Stimulated activated CD4-positive, alpha-beta T cell treated with anti-CD3 and anti-CD28 coated beads, Interleukin-15, amount 100 ng/mL, for 1 hour (primary cell): Measurements from ENCODE around the gene KRT34.
"Not testable (repeated sequence)": the region's sequence is repeated elsewhere in the genome, so short reads cannot be mapped to it uniquely, and the experiment has no call there.

Source experiments
- DNase-seq, 2 donors: peaks; one replicate each; pipeline ENCODE4 v3.0.0-alpha.2; 2020; ENCODE audit warnings: low read depth in 1 of 2, low spot score in 1 of 2

The KRT34 gene

DNA sequence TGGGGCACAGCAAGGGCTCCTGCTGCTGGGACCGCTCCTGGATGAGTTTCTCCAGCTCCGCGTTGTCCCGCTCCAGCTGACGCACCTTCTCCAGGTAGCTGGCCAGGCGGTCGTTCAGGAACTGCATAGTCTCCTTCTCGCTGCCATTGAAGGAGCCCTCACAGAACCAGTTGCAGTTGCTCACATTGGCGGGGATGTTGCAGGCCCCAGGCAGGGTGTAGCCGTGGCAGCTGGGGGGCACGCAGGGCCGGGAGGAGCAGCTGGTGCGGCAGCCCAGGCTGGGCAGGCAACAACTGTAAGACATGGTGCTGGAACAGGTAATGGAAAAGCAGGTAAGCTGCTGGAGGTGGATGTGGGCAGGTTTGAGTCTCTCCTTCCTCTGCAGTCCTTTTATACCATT, at the start of gene KRT34:
Gene KRT34 (minus strand): TSS at position 364 of the 400 bp plus-strand sequence. CDS start 60 bp downstream, at position 304.
- DNase-seq, result not testable (repeated sequence)

DNA sequence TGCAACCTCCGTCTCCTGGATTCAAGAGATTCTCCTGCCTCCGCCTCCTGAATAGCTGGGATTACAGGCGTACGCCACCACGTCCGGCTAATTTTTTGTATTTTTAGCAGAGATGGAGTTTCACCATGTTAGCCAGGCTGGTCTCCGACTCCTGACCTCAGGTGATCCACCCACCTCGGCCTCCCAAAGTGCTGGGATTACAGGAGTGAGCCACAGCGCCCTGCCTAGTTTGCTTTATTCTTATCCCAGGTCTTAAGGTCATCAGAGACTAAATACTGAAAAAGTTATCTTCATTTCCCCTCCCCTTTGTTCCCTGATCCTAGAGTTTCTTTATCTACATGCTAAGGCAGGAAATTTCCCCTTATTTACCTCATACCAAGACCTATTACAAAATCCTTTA, 48.3 kb upstream of the KRT34 start:
- DNase-seq, result not testable (repeated sequence)

DNA sequence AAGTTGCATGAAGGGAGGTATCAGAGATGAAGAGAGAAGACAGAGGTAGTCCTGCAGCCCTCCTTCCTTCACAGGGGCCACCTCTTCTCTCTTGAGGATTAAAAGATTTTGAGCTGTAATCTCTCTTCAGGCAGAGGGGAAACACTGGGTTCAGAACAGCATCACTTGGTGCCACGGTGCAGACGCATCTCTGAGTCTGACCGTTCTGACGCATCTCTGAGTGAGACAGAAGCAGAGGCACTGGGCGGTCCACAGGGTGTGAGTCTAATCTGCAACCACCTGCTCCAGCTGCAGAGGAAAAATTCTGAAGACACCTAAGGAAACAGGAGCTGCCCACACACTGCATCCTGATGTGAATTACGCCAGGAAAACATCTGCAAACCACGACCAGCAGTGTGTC, 47.6 kb upstream of the KRT34 start:
- no peak for DNase-seq

DNA sequence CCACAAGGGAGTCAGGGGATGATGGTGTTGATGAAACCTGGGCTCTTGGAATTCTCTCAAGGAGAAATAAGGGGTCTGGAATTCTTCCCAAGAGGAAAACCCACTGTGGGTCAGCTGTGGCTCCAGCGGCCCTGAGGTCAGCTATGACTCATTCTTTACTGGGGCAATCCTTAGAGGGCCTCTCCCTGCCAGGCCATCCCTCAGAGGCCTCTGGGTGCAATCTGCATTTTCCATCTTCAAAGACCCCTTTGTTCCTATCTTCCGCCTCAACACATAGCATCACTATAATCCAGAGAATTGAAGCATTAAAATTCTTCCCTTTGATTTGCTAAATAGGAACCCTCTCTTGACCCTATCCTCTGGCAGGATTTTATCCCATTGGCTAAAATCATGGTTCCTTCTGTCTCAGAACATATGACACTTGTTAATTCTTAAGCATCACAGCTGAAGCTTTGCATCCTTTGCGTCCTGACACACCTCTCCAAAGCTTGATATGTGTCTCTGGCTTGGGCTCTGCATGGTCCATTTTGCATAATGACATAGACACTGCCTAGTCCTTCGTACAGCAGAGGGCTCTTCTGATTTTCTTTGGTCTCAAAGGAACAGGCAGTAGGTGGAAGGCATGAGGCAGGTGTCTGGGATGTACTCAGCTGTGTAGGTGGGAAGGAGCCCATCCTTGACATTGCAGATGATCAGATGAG, 46.6 kb upstream of the KRT34 start:
- no peak for DNase-seq

DNA sequence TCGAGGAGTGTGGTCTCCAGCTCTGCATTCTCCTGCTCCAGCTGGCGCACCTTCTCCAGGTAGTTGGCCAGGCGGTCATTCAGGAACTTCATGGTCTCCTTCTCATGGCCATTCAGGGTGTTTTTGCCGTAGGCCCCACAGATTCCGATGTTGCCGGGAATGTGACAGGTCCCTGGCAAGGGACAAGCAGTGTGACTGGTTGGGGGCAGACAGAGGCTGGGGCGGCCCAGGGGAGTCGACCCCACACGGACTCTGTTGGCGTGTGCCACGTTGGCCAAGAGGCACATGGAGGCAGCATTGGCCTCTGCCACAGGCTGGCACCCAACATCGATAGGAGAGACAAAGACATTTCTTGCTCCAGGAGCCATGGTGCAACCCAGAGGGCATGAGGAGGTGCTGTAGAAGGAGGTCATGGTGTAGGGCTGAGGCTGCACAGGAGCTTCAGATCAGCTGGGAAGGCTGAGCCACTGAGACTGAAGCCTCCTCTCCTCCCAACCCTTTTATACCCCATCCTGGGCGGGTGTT, 42.1 kb upstream of the KRT34 start, which contains the start of gene KRT37:
Gene KRT37 (minus strand): TSS at position 475 of the 525 bp plus-strand sequence. CDS start 62 bp downstream, at position 413.
- no peak for DNase-seq

DNA sequence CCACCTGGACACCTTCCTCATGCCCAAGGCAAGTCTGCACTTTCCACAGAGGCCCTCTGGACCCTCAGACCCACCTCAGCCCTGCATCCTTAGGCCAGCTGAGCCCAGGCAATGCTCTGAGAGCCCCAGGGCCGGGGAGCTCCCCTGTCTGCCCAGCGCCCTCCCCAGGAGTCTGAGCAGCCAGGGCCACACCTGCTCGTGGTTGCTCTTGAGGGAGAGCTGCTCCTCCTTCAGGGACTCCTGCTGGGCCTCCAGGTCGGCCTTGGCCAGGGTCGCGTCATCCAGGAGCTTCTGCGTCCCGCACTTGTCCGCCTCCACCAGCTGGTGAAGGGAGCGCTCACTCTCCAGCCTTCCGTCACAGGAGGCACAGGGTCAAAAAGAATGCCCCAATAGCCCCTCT, 40.5 kb upstream of the KRT34 start:
- not testable (repeated sequence) for DNase-seq

DNA sequence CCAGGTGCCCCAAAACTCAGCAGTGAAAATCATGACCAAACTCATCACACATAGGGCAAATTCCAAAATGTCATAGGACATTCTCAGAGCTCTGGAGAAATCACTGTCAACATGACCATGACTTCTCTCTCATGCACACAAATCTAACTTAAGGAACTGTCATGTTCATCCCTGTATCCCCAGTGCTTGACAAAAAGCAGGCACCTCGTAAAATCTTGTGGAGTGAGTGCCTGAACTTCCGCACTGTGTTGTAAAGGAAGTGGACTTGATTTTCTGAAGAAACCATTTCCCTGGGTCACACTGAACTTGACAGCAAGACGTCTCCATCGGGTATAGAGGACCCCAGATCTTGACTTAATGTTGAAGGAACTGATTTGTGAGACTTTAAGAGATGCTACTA, 39.5 kb upstream of the KRT34 start:
- DNase-seq, result no peak

DNA sequence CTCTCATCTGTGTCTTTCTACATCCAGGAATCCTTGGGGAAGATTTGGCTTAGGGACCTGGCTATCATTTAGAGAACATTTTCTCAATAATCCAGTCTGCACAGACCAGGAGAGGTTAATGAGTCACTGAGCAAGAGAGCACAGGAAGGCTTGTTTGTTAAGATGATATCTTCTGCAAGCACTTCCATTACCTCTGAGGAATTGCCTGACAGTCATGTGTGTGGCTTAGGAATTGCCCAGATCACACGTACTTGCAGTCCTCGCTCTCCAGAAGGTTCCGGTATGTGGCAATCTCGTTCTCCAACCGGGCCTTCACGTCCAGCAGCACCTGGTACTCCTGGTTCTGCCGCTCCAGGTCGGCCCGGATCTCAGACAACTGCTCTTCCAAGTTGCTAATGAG, 39.0 kb upstream of the KRT34 start:
- DNase-seq, result no peak

DNA sequence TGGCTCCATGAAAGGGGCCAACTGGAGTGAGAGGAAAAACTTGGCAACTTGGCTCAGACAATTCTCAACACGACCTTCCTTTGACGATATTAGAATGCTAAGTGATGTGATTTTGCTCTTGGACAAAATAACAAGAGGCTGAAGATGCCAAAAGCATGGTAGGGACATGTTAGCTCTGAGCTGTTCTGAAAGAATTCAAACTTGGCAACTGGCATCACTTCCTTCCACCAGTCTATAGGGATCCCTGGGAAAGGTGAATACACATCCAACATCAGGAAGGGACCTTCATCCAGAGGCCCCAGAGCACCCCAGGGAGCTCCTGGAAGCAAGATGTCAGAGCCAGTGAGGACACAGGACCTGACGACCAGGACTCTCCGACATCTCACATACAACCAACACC, 38.0 kb upstream of the KRT34 start:
- no peak for DNase-seq

DNA sequence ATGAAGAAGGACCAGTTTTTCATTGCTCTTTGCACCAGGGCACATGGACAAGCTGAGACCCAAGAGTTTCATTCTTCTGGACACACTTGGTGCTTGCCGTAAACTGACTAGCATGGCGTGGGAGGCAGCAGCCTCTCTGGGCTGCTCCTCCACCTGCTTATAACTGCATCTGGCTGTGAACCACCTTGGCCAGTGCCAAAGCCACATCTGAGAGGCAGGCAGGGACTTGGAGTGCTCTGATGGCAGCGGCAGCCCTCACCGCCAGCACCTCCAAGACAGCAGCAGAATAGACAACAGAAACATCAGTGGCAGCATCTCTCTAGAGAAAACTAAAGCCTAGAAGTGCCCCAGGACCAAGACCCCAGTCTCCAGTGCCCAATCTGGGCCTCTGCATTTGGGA, 37.6 kb upstream of the KRT34 start:
- DNase-seq, result no peak

DNA sequence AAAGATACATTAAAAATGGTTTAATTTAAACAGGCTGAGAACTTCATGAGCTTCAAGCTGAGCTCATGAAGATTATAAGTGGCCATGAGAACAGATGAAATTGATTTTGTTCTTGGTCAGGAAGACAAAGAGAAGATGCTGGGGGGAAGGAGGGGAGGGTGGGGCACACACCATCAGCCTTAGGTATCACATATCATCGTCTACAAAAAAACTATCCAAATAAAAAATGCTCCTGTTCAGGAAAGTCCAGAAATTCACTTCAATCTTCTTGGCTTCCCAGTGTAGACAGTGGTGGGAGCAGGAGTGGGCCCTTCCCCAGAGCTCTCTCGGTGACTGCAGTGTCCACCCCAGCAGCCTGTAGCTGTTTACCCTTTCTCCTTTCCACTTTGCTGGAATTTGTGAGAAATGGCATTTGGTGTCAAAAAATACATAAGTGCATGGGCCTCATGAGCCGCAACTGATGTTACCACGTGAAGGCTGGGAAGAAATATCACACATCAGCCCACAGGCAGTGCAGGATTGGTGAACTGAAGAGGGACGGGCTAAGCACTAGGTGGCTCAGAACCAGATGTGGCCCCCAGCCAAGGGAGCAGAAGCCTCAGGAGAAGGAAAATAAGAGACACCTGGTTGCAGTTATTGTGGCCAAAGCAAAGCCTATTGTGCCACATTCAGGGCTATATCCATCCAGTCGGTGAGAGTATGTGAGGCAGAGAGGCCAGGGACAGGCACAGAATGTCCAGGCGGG, 36.2 kb upstream of the KRT34 start:
- no peak for DNase-seq

DNA sequence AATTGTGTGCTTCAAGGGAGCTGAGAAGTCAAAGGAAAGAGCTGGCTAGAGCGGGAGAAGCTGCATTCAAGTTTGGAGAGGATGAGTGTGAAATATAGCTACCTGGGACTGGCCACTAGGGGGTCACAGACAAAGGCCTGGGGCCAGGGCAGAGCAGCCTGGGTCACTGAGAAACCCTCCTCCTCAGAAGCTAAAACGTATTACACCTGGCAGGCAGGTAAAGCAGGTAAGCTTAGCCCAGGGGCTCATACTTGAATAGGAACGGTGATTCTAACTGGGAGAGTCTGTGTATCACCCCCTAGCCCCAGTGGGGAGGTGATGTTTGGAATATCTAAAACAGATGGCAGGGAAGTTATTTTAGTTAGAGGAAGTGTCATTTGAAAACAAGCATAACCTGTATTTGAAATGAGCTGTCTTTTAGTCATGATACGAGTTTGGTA, 35.5 kb upstream of the KRT34 start:
- DNase-seq, result no peak

DNA sequence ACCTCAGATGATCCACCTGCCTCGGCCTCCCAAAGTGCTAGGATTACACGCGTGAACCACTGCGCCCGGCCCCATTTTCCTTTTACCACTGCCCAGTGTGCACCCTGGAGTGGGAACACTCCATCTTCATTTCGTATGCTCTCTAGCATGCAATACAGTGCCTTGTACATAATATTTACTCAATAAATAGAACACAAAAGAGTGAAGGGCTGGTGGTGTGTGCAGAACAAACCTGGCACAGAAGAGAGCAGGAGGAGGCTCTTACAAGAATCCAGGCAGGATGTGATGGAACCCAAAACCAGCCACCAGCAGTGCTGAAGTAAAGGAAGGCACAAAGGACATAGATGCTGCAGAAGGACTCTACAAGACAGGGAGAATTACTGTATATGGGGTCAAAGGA, 35.0 kb upstream of the KRT34 start:
- no peak for DNase-seq

DNA sequence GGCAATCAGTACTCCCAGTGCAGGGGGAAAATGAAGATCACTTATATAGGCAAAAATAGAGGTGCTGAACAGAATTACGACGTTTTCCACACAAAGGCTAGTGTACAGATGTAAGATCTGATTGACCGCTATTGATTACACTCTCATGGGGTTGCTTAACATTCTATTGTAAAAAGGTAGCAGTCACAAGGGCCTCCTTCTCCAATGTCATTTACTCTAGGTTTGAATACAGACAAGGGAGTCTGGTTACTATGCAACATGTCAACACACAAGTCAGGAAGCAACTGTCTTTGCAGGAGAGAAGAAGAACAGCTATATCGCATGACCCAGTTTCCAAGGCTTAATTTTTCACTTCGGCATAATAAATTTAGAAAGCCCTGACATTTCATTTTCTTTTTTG, 34.4 kb upstream of the KRT34 start:
- no peak for DNase-seq

DNA sequence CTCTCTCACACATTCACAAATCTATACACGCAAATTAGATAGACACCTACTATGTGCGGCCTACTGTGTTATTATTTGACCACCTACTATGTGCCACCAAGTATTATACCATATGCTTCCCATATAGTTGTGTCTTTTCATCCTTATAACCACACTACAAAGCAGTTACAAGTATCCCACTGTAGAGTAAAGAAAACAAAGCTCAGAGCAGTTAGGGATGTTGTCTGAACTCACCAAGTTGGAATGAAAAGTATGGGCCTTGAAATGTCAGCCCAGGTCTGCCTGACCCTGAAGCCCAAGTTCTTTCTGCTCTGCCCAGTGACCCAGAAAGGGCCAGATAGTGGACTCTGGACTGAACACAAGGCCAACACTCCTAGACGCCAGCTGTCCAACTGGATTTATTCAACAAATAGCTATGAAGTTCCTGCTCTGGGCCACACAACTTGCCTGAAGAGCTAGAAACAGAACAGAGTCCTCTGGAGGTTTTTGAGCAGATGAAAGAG, 33.8 kb upstream of the KRT34 start:
- DNase-seq, result no peak

DNA sequence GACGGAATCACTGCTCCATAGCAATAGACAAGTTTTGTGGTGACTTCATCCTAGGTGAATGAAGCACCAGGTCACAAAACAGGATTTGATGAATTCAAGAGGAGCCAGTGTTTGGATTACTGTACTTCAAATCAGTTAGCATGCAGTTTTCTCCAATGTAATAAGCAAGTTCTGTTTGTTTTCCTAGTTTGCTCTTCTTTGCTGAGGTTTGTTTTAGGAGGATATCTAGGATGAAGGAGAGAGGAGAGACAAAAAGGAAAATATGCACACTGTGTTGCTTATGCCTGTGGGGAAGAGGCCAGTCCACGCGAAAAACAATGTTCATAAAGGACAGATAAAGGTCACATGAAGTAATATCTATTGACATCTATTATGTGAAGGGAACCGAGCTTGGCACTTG, 33.3 kb upstream of the KRT34 start:
- no peak for DNase-seq

DNA sequence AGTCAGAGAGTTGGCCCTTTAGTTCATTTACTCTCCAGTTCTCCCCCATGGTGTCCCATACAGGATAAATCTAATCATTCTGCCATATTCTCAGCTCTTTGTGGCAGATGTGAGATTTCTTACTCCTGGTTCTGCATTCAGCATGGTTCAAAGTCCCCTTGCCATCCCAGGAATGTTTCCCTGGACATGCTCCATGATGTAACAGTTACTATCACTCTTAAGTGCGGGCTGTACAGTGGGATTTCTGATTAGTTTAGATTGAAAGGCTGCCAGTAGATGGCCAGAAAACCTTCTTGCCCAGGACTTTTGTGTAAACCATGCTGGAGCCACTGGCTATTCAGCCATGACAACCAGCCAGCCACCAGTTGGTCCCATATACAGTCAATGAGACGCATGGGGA, 31.9 kb upstream of the KRT34 start:
- no peak for DNase-seq

DNA sequence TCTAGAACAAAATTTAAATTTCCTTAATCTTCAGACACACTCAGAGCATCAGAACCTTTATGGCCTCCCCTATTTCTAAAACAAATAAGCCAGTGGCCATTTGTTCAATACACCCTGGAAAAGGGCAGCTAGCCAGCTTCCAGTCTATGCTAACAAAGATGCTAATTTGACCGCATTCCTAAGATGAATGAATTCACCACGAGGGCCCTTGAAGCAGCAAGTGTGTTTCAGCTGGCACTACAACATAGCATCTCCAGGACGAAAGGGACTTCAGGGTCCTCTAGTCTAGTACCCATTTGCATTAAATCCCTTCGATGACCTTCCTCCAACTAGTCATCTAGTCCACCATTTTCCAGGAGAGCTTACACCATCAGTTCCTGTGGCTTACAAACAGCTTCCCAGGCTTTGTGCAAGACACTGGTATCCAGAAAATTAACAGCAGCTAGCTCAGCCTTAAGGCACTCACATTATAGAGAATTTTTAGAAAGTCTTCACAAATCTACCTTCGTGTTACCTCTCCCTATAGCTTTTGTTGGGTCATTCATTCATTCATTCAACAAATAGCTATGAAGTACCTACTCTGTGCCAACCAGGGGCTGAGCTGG, 31.3 kb upstream of the KRT34 start:
- no peak for DNase-seq

DNA sequence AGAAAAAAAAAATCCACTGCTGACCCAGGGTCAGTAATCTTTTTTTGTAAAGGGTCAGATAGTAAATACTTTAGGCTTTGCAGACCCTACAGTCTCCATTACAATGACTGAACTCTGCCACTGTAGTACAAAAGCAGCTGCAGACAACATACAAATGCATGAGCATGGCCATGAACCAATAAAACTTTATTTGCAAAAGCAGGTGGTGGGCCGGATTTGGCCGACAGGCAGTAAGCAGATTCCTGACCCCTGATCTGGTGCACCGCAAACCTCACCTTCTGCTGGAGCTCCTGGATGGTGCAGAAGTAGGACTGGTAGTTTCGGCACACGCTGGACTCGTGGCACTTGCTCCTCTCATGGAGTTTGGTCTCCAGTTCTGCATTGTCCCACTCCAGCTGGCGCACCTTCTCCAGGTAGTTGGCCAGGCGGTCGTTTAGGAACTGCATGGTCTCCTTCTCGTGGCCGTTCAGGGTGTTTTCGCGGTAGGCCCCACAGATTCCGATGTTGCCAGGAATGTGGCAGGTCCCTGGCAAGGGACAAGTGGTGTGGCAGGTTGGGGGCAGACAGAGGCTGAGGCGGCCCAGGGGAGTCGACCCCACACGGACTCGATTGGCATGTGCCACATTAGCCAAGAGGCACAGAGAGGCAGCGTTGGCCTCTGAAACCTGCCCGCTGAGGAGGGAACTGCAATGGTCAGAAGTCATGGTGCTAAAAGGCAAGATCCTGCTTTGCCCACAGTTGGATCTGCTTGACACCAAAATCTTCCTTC, 29.1 kb upstream of the KRT34 start:
- no peak for DNase-seq

DNA sequence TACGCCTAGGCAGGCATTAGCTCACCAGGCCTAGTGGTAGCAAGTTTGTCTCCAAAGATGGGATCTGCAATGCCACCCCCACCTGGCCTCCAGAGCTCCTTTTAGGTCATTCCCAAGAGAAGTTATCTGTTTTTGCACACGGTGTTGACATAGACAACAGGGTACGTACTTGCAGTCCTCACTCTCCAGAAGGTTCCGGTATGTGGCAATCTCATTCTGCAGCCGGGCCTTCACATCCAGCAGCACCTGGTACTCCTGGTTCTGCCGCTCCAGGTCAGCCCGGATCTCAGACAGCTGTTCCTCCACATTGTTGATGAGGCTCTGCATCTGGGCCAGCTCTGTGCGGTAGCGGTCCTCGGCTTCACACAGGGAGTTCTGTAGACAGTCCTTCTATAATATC, 25.1 kb upstream of the KRT34 start:
- DNase-seq, result no peak

DNA sequence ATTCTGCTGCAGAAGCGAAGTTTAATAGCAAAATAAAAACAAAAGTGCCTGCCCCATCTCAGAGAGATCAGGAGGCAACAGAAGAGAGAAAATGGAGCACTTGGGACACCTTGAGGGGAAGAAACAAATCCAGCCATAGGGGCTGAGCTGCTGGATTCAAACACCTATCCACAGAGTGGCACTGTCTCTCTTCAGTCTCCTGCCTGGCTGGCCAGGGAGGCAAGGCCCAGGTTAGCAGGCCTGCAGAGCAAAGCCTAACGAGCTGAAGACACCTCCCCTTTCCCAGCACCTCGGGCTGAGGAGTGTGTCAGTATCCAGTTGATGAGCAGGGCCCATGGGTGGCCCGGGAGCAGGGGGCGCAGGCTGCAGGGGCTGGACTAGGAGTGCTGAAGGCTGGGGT, 24.1 kb upstream of the KRT34 start:
- DNase-seq, result no peak
